HG03432 (cell line): ENCODE measurements around the gene SLX4IP.
A peak's percentile ranks its signal among the peaks of the same experiment; 100 is the strongest.

ENCODE experiments used
- ATAC-seq: cut with Tn5 transposase; IDR thresholded peaks from one replicate; pipeline ENCODE4 v1.9.1; 2021; ENCODE audit warnings: mild to moderate bottlenecking, moderate library complexity; ENCODE audit not compliant: unreplicated experiment

Gene SLX4IP

DNA sequence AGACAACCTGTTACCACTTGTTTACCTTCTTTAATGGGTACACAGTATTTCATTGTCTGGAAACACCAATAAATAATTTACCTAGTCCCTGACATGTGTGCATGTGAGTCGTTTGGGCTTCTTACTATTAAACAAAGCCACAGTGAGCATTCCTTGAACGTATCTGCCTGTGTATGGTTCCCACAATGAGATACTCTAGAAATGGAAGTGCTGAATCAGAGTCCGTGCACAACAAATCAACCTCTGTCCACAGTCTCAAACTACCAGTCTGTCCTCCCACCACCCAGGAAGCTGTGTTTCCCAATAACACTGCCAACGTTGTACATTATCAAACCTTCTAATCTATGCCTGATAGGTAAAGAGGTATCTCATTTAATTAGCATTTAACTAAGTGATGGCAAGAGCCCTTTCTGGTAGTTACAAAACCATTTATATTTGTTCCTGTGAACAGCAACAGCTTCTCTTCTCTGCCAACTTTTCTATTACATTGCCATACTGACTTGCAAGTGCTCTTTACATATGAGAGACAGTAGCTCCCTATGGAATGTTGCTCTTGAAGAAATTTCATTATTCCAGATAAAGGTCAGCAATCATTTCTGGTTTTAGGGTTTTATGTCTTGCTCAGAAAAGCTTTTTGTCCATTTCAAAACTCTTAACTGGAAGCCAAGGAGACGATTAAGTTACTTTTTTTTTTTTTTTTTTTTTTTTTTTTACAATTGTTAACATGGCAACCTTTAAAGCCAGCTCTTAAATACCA, 223.9 kb downstream of the SLX4IP start:
- ATAC-seq, result no peak

DNA sequence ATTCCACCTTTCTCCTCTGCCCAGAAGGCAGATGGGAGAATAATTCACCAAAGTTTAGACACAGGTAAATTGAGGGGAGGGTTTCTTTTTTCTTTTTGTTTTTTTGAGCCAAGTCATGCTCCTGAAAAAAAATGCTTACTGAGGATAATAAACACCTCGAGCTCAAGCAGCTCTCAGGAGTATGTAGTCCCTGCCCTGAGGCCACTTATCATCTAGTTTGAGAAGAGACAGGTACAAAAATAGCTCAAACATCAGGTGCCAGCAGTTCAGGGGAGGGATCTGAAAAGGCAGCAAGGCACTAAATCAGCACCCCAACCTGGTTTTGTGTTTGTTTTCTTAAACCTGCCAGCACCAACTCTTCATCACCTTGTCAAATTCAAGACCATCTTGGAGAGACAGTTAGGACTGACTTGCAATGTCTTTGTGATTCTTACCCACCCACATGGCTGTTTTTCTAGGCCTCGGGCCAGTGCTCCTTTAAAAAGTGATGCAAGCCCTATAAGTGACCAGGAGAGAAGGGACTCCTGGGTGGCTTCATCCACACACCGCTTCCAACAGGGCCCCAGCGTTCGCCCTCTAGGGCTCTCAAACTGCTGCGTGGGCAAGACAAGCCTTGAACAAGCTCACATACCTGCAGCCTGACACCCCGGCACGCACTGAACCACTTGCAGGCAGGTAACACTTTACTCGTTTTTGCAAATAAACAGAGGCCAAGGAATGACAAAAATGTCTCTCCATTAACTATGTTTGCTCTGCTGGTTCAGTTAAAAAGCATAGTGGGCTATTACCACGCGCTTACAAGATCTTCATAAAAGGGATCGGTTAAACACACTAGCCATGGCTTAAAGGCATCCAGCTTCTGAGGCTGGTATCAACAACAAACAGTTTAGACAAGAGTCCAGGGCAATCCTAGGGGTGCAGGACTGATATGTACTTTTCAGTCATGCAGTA, 224.8 kb downstream of the SLX4IP start:
- no peak for ATAC-seq

DNA sequence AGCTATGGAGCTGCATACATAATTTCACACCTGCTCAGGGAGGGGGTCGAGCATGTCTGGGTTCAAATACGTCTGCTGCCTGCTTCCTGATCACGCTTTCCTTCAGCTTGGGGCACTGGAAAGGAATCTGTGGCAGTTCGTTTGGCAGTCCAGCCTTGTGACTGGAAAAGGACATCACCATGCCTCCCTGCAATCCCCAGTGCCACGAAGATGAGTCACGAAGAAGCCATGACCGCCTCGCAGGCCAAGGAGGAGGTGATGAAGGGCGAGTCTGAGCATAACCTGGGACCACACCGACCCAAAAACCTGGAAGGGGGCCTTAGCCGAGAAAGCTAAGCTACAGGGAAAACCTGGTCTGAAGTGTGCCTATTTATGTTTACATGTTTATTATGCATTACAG, 225.6 kb downstream of the SLX4IP start:
- ATAC-seq, result no peak

DNA sequence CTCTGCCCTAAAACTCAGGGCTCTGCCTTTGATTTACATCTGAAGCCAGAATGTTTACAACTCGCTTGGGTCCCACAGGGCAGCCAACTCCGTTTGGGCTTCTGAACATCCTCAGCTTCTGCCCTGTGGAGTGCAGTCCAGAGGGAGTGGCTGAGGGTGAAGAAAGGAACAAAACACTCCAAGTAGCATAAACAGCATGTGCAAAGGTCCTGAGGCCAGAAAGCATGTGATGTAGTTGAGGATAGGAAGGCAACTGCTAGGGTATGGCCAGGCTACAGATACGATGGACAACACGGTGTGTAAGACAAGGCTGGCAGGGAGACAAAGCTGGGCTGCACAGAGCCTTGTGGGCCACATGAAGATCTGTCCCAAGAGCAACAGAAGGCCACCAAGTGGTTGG, 226.2 kb downstream of the SLX4IP start:
- ATAC-seq, result no peak

DNA sequence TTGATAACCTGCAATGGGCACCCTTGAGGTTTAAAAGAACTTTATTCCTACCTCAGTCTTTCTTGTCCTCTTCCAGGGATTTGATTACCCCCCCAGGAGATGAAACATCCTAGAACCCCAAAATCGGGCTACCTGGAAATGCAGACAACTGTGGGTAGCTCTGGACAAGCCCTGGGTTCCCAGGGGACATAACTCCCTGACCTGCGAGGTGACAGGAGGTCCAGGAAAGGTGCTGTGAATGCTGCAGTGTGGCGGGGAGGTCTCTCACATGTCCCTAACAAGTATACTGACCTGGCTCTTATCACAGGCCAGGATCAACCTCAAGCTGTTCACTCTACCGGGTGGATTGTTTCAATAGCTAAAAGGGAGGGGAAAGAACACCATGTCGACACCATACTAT, 227.0 kb downstream of the SLX4IP start:
- ATAC-seq, result no peak

DNA sequence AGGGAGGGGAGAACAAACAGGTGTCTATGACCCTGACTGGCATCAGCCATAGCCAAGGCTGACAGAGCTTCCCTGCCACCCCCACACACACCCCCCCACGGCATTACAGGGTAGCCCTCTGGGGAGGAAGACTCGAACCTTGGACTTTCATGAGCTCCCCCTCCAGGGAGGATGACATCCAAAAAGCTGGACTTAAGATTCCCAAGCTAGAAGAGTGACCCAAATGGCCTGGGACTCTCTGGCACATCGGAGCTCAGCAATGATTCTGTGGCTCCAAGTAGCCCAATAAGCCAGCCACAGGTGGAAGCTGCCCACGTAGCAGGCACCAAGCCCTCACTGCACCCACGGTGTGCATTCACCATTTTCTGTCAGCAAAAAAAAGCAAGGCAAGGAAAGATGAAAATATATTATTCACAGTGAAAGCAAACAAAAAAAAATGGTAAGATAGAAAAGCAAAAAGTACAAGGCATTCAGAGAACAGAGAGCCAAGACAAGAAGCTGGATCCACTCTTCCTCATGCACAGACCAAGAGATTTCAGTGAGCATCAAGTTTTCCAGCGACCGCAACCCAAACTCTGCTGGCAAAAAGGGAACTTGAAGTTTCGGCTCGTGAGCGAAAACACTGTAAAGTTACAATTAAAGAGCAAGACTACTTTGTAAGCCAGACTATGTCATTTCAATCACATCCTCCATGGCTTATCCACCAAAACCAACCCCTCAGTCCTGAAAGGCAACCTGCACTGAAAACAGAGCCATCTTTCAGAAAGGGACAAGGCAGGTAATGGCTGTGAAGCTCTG, 227.8 kb downstream of the SLX4IP start:
- ATAC-seq, result no peak

DNA sequence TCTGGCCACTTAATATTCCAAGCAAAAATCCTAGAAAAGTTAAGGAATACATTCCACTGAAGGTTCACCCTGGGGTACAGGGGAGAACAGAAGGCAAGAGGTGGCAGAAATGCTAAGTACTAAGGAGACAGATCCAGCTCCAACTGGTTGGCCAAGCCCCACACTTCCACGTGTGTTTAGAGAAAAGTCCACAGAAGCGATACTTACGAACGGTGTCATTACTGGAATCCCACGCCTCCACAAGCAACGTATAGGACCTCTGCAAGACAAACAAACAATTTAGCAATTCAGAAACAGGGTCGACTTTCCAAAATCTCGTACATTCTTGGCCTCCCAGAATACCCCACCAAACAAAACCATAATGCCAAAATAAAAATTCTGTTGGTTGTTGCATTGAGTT, 228.7 kb downstream of the SLX4IP start:
- ATAC-seq, result no peak

DNA sequence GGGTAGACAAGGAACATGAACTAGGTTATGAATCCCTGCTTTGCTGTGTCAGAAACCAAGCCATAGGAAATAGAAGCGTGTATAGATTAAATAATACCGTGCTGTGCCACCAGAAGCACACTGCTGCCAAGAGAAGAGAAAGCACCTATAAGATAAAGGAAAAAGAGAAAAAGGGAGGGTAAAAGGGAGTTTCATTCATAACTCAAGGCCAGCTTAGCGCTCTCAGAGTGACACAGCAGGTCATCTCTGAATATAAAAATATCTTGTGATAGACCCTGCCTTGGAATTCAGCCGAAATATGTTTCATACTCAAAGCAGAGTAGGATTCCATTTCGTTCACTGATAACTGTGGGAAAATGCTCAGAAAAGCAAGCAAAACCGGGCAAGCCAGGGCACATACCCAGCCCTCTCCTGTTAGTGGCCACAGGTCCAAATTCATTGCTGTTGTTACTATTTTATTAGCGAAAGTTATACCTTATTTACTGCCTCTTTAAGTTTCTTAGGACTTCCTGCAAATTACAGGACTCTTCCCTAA, 230.0 kb downstream of the SLX4IP start:
- no peak for ATAC-seq

DNA sequence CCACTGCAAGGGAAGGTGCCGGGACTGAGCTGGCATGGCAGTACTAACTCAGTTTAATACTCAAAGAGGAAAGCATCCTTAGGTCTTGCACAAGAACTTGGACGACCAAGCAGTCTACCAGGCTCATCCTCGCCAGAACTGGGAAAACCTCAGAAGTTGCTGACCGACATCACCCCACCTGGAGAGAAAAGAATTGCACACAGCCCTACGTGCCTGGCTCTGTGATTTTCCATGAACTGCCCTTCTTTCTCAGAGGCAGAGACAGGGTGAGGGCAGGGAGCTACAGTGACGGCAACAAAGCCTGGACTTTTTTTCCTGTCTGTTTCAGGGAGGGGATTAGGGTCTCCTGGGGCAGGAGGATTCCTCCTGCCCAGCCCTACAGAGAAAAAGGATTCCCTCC, 230.7 kb downstream of the SLX4IP start:
- ATAC-seq, result no peak

DNA sequence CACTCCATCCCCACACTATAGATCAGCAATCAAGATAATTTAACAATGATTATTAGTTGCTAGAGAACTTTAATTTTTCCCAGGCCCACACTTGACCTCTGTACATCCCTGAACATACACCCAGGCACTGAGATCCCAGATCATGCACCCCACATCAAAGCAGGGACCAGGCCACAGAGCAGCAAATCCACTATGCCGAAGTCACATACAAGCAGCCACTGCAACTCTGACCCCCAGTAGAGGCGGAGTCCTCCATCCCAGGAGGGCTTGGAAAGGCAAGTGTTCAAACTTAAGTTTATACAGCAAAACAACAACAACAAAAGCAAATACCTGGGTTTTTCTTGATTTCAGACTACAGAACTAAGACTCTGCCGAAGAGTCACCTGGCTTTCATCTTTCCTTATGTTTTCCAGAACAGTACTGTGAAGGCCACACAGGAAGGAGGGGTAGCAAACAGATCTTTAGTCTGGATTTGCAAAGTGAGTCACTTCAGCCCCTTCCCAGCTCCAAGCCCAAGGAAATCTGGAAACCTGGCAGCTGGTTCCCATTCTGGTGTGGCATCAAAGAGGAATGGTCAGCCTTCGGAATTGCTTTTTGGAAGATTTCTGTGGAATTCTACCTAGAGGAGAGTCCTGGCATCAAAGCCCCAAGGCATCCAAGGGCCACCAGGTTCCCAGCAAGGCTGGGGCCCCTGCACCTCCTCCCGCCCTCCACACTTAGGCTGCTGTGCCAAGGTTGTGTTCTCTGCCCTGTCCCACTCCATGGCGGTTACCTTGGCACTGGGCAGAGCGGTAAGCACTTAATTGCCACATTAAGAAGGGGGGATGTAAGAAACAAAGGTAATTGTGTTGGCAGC, 231.3 kb downstream of the SLX4IP start:
- ATAC-seq, result no peak

DNA sequence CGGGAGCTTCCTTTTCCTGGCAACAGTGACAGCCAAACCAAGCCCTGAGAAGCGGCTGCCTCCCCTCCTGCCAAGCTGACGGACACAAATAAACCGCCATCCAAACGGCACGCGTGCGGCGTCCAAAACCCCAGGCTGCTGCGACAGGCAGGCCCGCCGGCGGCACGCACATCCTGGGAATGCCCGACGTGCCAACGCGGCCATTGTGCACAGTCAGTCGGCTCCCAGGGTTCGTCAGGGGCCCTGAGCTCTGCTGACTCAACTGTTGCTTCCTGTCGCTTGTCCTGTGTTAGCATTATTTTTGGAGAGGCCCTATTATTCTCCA, 231.9 kb downstream of the SLX4IP start:
- no peak for ATAC-seq

DNA sequence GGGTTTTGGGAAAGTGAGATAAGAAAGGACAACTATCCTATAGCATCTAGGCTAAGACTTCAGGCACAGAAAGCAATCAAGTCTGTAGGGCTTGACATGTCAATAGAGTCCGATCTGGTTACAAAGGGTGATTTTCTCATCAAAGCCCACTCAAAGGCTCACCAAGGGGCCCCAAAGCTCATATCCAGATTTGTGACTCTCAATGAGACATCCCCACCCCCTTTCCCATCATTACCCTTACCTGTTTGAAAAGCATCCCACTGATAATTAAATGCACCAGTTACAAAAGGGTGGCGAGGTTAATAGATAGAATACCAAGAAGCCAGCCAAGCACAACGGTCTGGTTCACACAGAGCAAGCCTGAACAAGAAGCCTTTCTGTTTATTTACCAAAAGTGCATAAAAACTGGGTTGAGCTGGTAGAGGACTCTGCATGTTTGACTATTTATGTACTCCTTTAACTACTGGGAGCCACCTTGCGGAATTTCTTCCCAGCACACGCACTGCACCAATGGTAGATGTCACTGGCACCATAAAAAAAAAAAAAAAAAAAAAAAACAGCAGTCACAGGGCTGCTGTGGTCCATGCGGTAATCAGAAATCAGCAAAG, 232.6 kb downstream of the SLX4IP start:
- ATAC-seq, result no peak

DNA sequence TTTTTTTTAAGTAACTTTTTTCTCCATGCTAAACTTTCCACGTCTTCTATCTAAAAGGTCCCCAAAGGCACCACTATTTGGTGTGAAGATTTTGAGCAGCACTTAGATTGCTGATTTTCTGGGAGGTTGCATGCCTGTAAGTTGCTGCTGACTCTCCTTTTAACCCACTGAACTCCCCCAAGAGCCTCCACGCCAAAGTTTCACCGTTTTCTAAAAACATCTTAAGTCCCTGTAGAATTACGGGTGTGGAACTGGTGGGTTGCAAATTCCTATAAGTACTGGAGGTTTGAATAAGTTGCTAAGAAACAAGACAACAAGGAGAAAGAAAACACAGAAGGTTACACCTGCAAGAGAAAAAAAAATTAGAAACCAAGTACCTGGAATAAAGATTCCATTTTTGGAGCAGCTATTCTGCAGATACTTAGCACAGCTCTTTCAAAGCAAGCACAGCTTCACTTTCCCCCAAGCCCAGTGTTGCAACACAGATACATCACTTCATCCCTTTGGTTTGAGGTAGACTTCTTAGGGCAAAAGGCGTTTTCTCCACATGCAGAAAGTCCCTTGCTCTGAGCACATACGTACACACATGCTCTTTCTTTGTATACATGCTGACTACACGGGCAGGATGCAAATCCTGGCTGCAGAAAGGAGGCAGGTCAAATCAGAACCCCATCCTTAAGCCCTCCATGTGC, 233.7 kb downstream of the SLX4IP start:
- ATAC-seq, result no peak

DNA sequence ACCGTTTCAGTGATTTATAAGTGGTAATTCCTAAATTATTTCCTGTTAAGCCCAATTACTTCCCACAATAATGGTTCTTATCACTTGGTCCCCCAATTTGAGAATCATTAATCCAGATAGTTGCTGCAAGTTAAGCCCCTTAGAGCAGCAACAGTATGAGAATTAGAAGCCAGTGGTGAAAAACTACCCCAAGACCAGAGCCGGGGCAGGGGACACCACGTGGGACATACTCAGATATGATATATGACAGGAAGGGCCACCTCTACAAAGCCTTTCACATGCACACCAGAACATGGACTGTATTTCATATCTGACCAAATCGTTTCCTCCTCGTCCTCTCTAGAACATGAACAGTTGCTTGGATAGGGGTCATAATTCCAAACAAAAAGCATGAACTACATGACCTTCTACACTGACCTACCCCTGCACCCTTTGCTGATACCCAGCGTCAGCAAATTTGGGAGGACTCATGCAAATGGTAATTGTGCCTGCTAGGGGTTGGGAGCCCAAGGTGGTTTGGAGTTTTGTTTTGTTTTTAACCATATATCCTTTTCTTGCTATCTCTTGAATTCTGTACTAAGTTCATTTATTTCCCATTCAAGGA, 234.8 kb downstream of the SLX4IP start:
- ATAC-seq, result no peak

DNA sequence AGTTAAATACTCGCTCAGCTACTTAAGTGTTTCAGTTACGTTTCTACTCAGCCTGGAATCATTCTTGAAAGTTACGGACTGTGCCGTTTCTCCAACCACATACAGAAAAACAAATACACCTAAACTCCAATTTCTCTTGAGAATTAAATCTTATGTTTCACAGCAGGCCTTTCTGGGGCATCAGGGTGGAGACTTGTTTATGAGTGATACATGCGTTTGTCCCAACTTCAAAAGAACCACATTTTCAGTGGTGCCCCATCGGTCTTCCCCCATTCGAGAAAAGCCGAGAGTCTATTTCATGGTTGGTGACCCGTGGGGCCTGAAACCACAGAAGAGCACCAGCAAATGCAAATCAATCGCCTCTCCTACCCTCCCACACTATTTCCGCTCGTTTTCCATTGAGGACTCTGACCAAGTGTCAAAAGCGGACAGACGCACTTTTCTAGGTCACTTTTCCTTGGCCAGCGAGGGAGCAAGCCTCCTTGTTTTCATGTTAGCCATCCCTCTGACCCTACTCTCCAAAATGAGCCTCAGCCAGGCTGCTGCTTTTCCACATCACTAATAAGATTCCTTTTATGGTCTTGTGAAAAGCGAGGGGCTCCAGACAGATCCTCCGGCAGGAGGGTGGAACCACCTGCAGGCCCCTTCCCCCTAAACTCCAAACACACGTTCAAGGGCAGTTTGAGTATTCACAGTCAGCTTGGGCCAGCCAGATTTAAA, 235.6 kb downstream of the SLX4IP start:
- peak; percentile 31 for ATAC-seq

DNA sequence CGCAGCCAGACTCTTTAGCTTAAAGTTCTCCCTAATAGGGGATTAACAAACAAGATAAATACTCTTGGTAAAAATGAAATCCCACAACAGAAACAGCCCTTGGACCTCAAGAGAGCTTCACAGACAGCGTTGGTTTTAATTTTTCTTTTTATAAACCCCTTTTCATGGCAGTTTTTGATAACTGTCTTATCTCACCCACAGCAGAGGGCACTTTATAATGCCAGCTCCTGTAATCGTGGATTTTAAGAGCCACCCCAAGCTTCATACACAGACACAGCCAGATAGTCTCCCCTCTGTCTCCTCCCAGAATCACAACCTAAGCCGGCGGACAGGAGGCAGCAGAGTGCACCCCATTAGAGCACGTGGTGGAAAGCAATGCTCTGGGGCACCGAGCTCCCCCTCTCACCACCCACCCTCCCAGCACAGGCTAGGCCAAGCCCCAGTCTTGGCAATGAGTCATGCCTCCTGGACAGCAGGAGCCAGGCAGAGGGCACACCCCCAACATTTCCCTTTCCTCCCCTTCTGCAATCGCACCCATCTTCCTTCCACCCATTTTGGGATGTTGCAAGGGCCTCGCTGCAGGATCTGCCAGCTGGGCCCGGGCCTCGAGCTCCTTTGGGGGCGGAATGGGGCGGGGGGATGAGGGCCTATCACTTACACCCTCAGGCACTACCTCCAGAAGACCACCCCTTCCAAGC, 236.3 kb downstream of the SLX4IP start:
- peak; percentile 30 for ATAC-seq

DNA sequence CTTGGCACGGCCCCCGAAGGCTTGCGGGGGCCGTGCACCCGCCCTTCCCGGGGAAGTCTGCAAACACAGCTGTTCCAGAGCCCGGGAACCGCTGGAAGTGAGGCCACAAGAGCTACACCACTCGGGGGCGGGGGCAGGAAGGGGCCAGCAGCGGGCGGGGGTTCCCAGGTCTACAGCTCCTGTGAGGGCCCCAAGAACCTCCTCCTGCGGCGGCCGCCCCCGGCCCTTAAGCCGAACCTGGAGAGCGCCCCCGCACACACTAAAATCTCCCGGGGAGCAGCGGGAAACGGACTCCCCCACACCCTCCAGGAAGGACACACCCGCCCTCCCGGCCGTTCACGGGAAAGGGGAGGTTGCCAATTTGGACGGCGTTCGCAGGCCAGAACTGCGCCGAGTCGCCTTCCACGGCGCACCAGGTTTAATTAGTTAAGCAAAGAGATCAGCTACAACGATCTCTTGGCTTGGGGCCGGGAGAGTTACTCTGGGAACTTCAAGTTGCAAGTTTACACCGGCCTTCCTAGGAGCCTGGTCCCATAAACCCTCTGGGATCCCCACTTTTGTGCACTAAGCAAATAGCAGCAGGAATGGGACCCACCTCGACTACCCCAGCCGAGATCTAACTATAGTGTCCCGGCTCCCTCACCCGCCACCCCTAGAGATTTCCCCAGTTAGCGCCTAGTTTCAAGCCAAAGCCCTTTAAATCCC, 237.0 kb downstream of the SLX4IP start:
- ATAC-seq, result no peak
